Endodermal cell (in vitro differentiated cells): Measurements from ENCODE around the gene INHBE. TPM values are rescaled to one million over a fixed set of nuclear protein-coding genes. Genes with fewer than 3 reads are reported as not detected.

Experiments
- DNase-seq: peaks from one replicate; pipeline ENCODE4 v3.0.0-alpha.2; 2017
- H3K27ac ChIP-seq: 2 replicates; pipeline ENCODE4 v1.5.1; 2013; ENCODE audit warnings: mild to moderate bottlenecking, low read depth, low read length, moderate library complexity
- H3K27me3 ChIP-seq: 2 replicates; pipeline ENCODE4 v1.6.1; 2013; ENCODE audit warnings: mild to moderate bottlenecking, low read length, moderate library complexity; ENCODE audit not compliant: insufficient read depth, control insufficient read depth, poor library complexity, severe bottlenecking
- H3K36me3 ChIP-seq: 2 replicates; pipeline ENCODE4 v1.7.0; 2013; ENCODE audit warnings: mild to moderate bottlenecking, low read length, moderate library complexity; ENCODE audit not compliant: control insufficient read depth, insufficient read depth
- H3K4me1 ChIP-seq: one replicate; pipeline ENCODE4 v1.7.0; 2013; ENCODE audit warnings: low read length; ENCODE audit not compliant: control insufficient read depth, insufficient read depth
- H3K4me3 ChIP-seq: 2 replicates; pipeline ENCODE4 v1.5.1; 2013; ENCODE audit warnings: mild to moderate bottlenecking, low read length, moderate library complexity
- H3K9ac ChIP-seq: 2 replicates; pipeline ENCODE4 v1.6.1; 2013; ENCODE audit warnings: mild to moderate bottlenecking, low read length, moderate library complexity; ENCODE audit not compliant: poor library complexity, severe bottlenecking; ENCODE audit errors: extremely low read depth
- H3K9me3 ChIP-seq: 2 replicates; pipeline ENCODE4 v1.6.1; 2013; ENCODE audit warnings: mild to moderate bottlenecking, low read length, moderate library complexity; ENCODE audit not compliant: control insufficient read depth
- H3K27ac Mint-ChIP-seq: 2 replicates; pipeline ENCODE4 v1.8.0; 2020; ENCODE audit warnings: mixed read lengths
- H3K27me3 Mint-ChIP-seq: 2 replicates; pipeline ENCODE4 v1.8.0; 2021; ENCODE audit warnings: mild to moderate bottlenecking, mixed read lengths; ENCODE audit not compliant: insufficient read depth
- H3K36me3 Mint-ChIP-seq: 2 replicates; pipeline ENCODE4 v1.8.0; 2020; ENCODE audit warnings: low read depth, mixed read lengths
- H3K4me1 Mint-ChIP-seq: 2 replicates; pipeline ENCODE4 v1.8.0; 2020; ENCODE audit warnings: mixed read lengths
- H3K4me3 Mint-ChIP-seq: 2 replicates; pipeline ENCODE4 v1.8.0; 2020; ENCODE audit warnings: mild to moderate bottlenecking, moderate library complexity, mixed read lengths
- H3K9me3 Mint-ChIP-seq: 2 replicates; pipeline ENCODE4 v1.8.0; 2020; ENCODE audit warnings: mild to moderate bottlenecking, mixed read lengths
- WGBS, 2 experiments: methylation state at CpG; one replicate each; pipeline versions ENCODE4 v1.1.5 to v1.1.7; 2013; ENCODE audit warnings: missing lambda C conversion rate in 2 of 2, mixed read lengths in 1 of 2; ENCODE audit not compliant: insufficient coverage in 1 of 2, insufficient read length in 1 of 2; 5-methylcytosine and 5-hydroxymethylcytosine counted together
- total RNA-seq, 2 donors: library from RNA; stranded (reverse); fragmentation: NEBNext Ultra II Directional in 1 of 2; extraction: Animal tissue kit (Norgen Biotek cat#: 25700) in 1 of 2; gene quantifications; 2 replicates in 1 of 2; 3 replicates in 1 of 2; pipeline ENCODE4 v1.2.1, GENCODE V29; 2021
- TF ChIP-seq, protein P1 (sequence below): fragments of 200-600 bp; sonication (generic); conservative IDR thresholded peaks from 2 replicates; pipeline ENCODE4 v1.5.0; 2021; ENCODE audit warnings: antibody characterized with exemption, mild to moderate bottlenecking

INHBE gene
- total RNA-seq, 2 donors from 2014 or later, result 0.24 to 0.29 TPM

DNA sequence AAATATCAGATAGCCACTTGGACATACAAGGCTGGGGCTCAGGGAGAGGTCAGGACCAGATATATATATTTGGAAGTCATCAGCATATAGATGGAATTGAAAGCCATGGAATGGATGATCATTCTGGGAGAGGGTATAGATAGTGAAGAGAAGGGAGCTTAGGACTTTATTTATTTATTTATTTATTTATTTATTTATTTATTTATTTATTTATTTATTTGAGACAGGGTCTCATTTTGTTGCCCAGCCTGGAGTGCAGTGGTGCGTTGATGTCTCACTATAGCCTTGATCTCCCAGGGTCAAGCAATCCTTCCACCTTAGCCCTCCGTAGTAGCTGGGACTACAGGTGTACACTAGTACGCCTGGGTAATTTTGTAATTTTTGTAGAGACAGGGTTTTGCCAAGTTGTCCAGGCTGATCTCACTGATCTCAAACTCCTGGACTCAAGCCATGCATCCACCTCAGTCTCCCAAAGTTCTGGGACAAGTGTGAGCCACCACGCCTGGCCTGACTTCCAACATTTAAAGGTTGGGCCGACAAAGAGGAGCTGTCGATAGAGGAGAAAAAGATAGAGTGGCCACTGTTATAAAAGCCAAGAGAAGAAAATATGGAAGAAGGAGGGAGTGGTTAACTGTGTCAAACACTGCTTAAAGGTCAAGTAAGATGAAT lies 8.7 kb upstream of the INHBE start:
- Mint-ChIP-seq H3K4me1 (no peaks in the 10 kb centered on the region), H3K27ac (no peak overlapping the region), H3K9me3 (peaks cover 6% of the 10 kb centered on the region), H3K4me3 (no peak overlapping the region), H3K27me3 (peaks cover 1% of the 10 kb centered on the region), H3K36me3 (no peaks in the 10 kb centered on the region)
- Histone ChIP-seq H3K4me3 (no peak overlapping the region), H3K9me3 (peaks cover 7% of the 10 kb centered on the region), H3K9ac (no peak overlapping the region), H3K27ac (no peak overlapping the region), H3K27me3 (no peaks in the 10 kb centered on the region), H3K36me3 (no peaks in the 10 kb centered on the region), H3K4me1 (no peaks in the 10 kb centered on the region)
- DNase-seq, result no peak
- TF ChIP-seq, protein P1, sequence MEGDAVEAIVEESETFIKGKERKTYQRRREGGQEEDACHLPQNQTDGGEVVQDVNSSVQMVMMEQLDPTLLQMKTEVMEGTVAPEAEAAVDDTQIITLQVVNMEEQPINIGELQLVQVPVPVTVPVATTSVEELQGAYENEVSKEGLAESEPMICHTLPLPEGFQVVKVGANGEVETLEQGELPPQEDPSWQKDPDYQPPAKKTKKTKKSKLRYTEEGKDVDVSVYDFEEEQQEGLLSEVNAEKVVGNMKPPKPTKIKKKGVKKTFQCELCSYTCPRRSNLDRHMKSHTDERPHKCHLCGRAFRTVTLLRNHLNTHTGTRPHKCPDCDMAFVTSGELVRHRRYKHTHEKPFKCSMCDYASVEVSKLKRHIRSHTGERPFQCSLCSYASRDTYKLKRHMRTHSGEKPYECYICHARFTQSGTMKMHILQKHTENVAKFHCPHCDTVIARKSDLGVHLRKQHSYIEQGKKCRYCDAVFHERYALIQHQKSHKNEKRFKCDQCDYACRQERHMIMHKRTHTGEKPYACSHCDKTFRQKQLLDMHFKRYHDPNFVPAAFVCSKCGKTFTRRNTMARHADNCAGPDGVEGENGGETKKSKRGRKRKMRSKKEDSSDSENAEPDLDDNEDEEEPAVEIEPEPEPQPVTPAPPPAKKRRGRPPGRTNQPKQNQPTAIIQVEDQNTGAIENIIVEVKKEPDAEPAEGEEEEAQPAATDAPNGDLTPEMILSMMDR, result no peak
- 92 to 94% methylated on average over 5 to 6 of the region's 6 CpGs for WGBS, 2 experiments

DNA sequence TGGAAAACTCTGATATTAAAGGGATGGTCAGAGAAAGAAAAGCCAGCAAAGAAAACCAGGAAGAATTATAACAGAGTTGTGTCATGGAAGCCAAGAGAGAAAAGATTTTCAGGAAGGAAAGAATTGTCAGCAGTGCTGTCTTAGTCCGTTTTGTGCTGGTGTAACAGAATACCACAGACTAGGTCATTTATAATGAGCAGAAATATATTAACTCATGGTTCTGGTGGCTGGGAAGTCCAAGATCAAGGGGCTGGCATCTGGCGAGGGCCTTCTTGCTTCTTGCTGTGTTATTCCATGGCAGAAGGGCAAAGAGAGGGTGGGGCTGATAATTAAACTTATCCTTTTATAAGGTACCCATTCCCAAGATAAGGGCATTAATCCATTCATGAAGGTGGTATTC lies 6.4 kb upstream of the INHBE start:
- Histone ChIP-seq H3K27me3 (no peaks in the 10 kb centered on the region), H3K27ac (no peak overlapping the region), H3K9me3 (no peaks in the 10 kb centered on the region), H3K9ac (no peak overlapping the region), H3K4me1 (no peaks in the 10 kb centered on the region), H3K36me3 (no peaks in the 10 kb centered on the region), H3K4me3 (no peak overlapping the region)
- no peaks in the 10 kb centered on the region for H3K9me3 Mint-ChIP-seq
- H3K4me3 Mint-ChIP-seq, result no peak overlapping the region
- no peak overlapping the region for H3K27ac Mint-ChIP-seq
- TF ChIP-seq, protein P1, result no peak
- DNase-seq, result no peak
- no peaks in the 10 kb centered on the region for H3K36me3 Mint-ChIP-seq
- WGBS, 2 experiments, result 92 to 100% methylated on average over 1 to 2 of the region's 2 CpGs
- peaks cover 4% of the 10 kb centered on the region for H3K4me1 Mint-ChIP-seq
- no peaks in the 10 kb centered on the region for H3K27me3 Mint-ChIP-seq

DNA sequence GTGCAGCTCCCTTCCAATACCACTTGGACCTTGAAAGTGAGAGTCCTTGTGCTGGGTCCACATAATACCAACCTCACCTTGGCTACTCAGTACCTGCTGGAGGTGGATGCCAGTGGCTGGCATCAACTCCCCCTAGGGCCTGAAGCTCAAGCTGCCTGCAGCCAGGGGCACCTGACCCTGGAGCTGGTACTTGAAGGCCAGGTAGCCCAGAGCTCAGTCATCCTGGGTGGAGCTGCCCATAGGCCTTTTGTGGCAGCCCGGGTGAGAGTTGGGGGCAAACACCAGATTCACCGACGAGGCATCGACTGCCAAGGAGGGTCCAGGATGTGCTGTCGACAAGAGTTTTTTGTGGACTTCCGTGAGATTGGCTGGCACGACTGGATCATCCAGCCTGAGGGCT lies 5.7 kb upstream of the INHBE start:
- no peak overlapping the region for H3K27ac ChIP-seq
- H3K36me3 Mint-ChIP-seq, result no peaks in the 10 kb centered on the region
- H3K27ac Mint-ChIP-seq, result no peak overlapping the region
- no peaks in the 10 kb centered on the region for H3K4me1 ChIP-seq
- no peaks in the 10 kb centered on the region for H3K36me3 ChIP-seq
- 93 to 96% methylated on average over 7 of the region's 7 CpGs for WGBS, 2 experiments
- DNase-seq, result no peak
- no peaks in the 10 kb centered on the region for H3K9me3 Mint-ChIP-seq
- no peak overlapping the region for H3K9ac ChIP-seq
- H3K9me3 ChIP-seq, result no peaks in the 10 kb centered on the region
- TF ChIP-seq, protein P1, result no peak
- H3K4me3 ChIP-seq, result no peak overlapping the region
- H3K27me3 Mint-ChIP-seq, result no peaks in the 10 kb centered on the region
- peaks cover 5% of the 10 kb centered on the region for H3K4me1 Mint-ChIP-seq
- no peaks in the 10 kb centered on the region for H3K27me3 ChIP-seq
- H3K4me3 Mint-ChIP-seq, result no peak overlapping the region
